HG03159 (cell line): ENCODE results near the gene INSIG1.

Source experiments
- ATAC-seq: cut with Tn5 transposase; IDR thresholded peaks from one replicate; pipeline ENCODE4 v1.9.1; 2021; ENCODE audit warnings: mild to moderate bottlenecking, moderate library complexity; ENCODE audit not compliant: unreplicated experiment

Gene INSIG1

DNA sequence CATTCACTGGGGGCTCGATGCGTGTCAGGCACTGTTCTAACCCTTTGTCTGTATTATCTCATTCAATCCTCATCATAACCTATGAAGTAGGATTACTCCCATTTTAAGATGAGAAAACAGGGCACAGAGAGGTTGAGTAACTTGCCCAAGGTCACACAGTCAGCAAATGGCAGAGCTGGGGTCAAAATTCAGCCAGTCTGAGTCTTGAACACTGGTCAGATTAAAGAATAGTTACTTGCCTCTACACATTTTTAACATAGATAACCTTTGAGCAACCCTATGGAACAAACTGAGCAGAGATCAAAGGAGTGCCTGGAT is 27.2 kb downstream of the INSIG1 start:
- ATAC-seq = no peak

DNA sequence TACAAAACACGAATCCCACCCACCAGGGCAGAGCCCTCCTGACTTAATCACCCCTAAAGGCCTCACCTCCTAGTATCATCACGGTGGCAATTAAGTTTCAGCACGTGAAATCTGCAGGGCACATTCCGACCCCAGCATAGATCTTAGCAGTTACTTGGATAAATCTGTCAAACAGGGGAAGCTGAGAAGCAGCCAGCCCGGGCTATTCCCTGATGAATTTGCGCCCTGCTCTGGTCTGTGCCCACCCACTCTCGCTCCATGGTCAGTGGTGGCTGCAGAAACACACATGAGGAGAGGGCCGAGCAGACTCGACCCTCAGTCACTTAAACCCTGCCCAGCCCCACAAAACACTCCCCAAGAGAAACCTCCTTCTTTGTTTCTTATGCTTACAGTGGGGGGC is 28.7 kb downstream of the INSIG1 start:
- ATAC-seq = no peak

DNA sequence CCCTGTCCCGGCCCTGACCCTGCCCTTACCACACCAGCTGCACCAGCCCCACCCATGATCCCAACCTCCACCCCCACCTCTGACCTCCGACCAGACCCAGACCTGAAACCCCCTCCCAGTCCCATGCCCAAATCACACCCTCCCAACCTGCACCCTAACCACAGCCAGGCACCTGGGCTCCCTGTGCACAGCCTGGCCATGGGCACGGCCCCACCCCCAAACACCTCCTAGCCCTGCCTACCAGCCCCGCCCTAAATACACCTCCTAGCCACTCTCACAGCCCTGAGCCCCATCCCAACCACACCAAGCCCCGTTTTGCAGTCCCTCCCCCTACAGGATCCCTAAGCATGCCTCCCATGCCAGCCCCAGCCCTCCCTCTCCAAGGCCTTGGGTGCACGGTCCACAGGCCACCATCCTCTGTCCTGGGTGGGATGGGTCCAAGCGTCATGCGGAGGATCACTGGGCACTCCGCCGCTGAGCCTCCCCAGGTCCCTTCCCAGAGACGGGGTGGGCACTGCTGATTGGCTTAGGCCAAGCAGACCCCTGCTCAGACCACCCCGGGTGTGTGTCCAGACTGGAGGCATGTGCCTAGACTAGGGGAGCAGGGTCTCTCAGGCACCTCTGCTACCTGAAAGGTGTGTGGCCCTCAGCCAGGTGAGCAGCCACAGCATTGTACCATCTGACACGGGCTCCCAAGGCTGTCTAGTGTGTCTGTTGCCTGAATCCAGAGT is 30.1 kb downstream of the INSIG1 start:
- ATAC-seq = no peak

DNA sequence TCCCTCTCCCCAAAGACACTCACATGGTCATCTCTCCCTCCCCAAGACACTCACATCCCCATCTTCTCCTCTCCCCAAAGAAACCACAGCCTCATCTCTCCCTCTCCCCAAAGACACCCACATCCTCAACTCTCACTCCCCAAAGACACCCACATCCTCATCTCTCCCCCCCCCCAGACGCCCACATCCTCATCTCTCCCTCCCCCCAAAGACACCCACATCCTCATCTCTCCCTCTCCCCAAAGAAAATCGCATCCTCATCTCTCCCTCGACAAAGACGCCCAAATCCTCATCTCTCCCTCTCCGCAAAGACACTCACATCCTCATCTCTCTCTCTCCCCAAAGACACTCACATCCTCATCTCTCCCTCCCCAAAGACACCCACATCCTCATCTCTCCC is 31.5 kb downstream of the INSIG1 start:
- no peak for ATAC-seq

DNA sequence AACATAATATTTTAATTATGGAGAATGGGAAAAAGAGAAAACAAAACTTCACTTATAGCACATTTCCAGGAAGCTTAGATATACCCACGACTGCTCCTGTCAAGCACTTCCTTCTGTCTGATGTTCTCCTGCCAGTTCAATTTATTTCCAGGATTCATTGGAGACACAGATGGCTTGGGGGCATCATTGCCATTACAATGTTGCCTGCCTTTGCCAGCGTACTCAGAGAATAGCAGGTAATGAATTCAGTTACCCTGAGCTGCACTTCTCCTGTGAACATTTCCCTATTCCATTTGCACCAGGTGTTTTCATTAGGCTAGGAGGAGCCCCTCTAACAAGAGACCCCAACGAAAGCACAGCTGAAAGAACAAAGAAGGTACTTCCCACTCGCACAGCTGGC is 33.7 kb downstream of the INSIG1 start:
- no peak for ATAC-seq

DNA sequence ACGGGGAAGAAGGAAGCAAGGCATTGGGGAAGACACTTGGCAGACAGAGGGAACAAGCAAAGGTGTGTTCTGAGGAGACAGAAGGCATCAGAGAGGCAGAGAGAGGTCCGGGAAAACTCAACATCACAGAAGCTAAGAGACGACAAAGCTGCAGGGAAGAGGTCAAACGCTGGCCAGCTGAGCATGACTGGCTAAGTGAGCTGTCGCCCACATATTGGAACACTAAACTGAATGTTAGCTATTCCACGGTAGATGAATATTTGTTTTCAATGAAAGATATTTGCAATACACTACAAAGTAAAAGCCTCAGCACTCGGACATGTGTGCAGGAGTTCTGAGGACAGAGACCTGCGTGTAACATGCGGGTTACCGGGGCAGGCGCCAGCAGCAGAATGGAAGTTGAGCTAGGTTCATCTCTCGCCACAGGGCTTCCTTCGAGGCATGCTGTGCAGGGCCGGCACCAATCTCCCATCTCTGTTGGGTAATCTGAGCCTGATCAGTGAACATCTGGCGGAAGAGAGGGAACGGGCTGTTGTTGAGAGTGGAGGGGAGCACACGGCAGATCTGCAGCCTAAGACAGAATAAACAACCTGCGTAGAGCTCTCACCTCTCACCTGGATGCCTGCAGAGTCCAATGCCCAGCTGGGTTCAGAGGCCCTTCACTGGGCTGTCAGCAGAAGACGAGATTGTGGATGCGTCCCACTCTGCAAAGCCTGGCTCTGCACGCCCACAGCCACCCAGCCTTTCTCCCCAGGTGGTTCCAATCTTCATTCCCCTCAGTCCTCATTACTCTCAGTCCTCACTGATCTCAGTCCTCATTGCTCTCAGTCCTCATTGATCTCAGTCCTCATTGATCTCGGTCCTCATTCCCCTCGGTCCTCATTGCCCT is 35.9 kb downstream of the INSIG1 start:
- ATAC-seq = no peak

DNA sequence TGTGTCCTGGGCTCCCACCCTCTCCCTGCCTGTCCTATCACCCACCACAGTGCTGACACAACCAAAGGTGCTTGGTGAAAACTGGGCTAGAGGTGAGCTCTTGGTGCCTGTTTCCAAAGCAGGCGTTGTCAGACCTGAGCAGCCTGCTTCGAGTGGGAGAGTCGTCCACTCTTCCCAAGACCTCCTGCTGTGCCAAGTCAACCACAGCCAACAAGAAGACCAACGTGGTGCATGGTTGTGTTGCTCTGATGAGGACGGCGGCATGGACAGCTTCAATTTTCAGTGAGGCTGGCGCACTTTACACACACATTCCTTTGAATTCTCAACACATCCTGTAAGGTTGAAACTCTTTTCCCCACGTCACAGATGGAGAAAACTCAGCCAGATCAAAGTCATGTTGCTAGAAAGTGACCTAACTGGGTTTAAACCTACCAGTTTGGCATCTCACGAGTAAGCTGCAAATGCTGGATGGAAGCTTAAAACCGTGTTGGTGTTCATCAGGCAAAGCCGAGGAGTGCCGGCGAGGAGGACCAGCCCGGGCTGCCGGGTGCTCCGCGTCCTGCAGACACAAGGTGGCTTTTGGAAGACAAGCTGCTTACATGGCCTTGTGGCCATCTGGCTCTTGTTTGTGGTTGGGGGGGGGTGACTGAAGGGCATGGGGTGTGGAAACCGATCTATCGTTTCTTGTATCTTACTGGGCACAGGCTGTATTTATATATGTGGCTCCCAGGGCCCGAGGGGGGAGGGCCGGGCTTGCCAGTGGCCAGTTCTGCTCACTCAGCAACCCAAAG is 39.3 kb downstream of the INSIG1 start:
- no peak for ATAC-seq

DNA sequence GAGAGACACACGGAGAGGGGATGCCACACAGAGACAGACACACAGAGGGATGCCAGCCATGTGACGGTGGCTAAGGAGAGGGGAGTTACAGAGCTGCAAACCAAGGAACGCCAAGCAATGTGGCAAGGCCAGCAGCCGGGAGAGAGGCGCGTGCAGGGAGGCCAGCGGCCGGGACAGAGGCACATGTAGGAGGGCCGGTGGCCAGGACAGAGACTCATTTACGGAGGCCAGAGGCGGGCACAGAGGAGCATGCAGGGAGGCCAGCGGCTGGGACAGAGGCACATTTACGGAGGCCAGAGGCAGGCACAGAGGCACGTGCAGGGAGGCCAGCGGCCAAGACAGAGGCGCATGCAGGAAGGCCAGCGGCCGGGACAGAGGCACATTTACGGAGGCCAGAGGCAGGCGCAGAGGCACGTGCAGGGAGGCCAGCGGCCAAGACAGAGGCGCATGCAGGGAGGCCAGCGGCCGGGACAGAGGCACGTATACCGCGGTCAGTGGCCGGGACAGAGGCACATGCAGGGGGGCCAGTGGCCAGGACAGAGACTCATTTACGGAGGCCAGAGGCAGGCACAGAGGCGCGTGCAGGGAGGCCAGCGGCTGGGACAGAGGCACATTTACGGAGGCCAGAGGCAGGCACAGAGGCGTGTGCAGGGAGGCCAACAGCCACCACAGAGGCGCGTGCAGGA is 40.4 kb downstream of the INSIG1 start:
- ATAC-seq = no peak

DNA sequence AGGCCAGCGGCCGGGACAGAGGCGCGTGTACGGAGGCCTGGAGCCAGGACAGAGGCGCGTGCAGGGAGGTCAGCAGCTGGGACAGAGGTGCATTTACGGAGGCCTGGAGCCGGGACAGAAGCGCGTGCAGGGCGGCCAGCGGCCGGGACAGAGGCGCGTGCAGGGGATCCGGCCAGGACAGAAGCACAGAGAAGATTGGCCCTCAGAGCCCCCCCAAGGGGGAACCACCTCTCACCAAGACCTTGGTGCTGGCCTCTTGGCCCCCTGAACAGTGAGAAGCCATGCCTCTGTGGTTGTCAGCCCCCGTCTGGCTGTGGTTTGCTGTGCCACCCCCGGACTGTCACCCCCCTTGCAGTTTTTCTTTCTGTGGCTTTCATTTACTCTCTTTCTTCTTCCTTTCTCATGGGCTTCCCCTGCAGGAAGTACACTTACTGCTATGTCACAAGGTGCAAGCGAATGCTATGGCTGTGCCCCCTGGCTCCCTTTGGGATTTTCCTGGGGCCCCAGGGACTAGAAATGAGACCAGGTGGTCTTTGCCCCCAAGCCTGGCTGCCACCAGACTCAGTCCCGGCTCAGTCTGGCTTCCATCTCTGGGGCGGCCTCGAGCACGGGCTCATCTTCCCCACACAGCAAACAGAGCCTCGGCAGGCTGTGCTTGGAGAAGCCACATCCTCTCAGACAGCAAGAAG is 41.1 kb downstream of the INSIG1 start:
- peak; percentile 57 for ATAC-seq

DNA sequence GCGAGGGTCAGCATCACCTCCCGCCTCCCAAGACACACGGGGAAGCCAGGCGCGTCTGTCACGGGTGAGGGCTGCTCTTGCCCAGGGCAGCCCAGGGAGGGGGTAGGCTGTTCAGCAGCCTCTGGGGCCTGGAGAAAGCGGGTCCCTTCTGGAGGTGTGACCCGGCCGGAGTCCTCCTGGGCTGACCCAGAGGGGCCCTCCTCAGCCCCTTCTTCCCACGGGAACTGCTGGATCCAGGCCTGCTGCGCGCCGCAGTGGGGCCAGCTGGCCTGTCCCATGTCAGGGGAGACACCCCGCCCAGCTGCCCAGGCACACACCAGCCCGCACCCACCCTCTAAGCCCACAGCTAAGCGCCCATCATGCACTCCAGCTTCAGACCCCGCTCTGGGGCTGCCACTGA is 41.8 kb downstream of the INSIG1 start:
- no peak for ATAC-seq

DNA sequence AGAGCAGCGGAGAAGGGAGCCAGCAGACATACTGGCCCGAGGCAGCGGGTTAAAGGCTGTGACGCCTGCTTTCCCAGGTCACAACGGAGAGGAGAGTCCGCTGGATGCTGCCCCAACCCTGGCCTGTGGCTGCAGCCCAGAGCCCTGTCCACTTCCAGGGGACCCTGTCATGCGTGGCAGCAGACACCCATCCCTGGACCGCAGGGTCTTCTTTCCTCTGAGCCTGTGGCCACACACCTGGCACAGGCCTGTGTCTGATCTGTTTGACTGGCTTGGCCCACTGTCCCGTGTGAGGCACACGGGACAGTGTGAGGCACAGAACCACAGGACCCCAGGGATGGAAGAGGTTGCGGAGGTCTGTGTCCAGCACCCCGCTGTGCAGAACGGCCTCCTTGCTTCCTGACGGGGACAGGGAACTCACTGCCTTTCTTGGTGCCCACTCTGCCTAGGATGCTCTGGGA is 42.4 kb downstream of the INSIG1 start:
- no peak for ATAC-seq

DNA sequence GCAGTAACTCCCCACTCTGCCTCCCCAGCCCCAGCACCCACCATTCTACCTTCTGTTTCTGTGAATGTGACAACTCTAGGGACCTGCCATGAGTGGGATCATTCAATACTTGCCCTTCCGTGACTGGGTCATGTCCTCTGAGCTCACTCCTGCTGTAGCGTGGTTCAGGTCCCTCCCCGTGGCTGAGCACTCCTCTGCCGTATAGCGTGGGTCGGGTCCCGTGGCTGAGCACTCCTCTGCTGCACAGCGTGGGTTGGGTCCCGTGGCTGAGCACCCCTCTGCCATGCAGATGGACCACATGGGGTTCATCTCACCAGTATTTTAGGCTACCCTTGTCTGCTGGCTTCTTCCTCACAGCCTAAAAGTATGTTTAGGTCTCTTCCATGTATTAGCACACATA is 43.0 kb downstream of the INSIG1 start:
- ATAC-seq = no peak

DNA sequence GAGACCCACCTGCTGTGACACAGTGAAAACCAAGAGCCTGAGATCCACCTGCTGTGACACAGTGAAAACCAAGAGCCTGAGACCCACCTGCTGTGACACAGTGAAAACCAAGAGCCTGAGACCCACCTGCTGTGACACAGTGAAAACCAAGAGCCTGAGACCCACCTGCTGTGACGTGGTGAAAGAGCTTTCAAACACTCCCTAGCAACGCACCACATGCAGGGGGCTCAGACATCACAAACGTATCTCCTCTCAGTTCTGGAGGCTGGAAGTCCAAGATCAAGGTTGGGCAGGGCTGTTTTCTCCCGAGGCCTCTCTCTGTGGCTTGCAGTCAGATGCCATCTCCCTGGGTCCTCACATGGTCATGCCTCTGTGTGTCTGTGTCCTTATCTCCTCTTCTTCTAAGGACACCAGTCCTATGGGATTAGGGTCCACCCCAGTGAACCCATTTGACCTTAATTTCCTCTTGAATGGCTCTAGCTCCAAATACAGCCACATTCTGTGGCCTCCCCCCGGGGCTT is 43.8 kb downstream of the INSIG1 start:
- no peak for ATAC-seq

DNA sequence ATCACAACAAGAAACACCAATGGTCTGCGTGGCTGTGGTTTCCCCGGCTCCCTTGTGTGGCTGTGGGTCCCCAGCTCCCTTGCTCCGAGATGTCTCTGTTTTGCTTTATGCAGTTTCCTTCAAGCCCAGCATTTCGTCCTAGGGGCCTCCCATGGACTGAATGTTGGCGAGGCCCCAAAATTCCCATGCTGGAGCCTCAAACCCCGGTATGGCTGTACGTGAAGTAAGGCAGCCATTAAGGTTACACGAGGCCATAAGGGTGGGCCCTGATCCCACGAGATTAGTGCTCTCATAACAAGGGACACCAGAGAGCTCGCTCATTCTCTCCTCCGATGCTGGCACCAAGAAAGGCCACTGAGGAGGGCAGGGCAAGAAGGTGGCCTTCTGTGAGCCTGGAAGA is 44.6 kb downstream of the INSIG1 start:
- no peak for ATAC-seq

DNA sequence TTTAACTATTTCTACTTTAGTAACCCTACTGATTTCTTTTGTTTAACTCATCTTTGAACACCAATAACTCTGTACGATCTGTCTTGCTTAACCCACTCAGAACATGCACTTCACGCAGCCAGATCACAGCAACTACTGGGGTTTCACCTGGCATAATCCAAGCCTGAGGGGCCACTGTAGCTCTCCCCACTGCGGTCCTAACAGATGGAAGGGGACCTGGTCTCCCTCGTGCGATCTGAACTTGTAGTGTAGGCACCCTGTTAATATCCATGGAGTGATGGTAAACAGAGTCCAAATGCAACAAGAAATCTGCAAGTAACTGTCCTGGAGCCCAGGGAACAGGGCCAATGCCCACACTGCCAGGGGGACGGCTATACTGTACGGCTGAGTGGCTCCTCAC is 45.5 kb downstream of the INSIG1 start:
- ATAC-seq = no peak

DNA sequence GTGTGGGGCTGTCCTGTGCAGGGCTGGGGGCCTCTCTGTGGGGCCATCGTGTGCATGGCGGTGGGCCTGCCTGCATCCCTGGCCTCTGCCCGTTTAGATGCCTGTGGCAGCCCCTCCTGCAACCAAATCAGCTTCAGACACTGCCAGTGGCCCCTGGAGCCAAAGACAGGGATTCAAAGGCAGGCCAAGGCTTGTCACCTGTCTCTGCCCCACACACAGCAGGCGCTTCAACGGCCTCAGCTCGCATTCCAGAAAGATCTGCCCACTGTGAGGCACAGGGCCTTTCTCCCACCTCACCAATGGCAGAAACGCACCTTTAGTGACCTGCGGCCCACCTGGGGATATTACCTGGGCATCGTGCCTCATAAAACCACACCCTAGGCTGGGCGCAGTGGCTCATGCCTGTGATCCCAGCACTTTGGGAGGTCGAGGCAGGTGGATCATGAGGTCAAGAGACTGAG is 46.0 kb downstream of the INSIG1 start:
- no peak for ATAC-seq

DNA sequence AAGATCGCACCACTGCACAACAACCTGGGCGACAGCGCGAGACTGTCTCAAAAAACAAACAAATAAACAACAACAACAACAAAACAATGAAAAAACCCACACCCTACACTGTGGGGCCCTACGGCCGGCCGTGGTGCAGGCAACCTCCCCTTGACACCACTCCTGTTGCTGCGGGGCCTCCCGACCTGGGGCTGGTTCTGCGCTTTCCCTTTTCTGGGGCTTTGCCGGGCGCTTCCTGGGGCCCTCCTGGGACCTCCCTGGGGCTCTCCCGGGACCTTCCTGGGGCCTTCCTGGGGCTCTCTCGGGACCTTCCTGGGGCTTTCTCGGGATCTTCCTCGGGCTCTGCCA is 46.6 kb downstream of the INSIG1 start:
- ATAC-seq = peak; percentile 25

DNA sequence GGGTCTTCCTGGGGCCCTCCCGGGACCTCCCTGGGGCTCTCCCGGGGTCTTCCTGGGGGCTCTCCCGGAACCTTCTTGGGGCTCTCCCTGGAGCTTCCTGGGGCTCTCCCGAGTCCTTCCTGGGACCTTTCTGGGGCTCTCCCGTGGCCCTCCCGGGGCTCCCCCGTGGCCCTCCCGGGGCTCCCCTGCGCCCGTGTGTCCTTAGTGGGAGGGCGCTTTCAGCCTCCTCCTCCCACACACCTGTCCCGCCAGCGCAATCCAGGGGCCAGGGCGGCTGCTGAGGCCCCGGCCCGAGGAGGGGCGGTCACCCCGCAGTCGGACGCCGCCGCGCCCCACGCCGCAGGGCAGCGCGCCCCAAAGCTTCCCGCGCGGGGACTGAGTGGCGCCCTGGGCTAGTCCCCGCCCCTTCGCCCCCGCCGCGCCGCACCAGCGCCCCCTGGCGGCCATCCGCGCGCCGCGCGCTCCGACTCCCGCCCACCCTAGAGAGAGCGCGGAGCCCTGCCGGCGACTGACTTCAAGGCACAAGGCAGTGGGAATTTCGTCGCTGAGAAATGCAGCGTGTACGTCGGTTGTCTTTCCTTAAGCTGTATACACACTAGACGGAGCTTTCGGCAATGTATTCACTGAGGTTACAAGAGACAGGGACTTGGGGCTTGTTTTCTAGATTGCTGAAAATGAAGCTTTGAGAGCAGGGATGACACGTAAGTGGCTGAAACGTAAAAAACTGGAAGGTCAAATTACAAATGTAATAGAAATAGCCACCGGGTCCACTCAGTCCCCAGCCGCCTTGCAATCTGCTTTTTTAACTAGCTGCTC is 47.1 kb downstream of the INSIG1 start:
- peak; percentile 79 for ATAC-seq

DNA sequence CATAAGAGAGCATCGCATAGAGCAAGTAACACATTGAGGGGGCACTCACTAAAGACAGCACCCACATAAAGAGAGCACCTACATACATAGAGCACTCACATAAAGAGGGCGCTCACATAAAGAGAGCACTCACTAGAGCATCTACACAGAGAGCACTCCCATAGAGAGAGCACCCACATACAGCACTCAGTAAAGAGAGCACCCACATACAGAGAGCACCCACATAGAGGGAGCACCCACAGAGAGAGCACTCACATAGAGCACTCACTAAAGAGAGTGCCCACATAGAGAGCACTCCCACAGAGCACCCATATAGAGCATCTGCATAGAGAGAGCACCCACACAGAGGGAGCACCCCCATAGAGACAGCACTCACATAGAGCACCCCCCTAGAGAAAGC is 47.8 kb downstream of the INSIG1 start:
- ATAC-seq = peak; percentile 7
